GM19023 (cell line): ENCODE results near the gene DNAJC21.

Source experiments
- ATAC-seq: cut with Tn5 transposase; IDR thresholded peaks from one replicate; pipeline ENCODE4 v1.9.1; 2021; ENCODE audit warnings: mild to moderate bottlenecking, moderate library complexity; ENCODE audit not compliant: unreplicated experiment

DNAJC21 gene

DNA sequence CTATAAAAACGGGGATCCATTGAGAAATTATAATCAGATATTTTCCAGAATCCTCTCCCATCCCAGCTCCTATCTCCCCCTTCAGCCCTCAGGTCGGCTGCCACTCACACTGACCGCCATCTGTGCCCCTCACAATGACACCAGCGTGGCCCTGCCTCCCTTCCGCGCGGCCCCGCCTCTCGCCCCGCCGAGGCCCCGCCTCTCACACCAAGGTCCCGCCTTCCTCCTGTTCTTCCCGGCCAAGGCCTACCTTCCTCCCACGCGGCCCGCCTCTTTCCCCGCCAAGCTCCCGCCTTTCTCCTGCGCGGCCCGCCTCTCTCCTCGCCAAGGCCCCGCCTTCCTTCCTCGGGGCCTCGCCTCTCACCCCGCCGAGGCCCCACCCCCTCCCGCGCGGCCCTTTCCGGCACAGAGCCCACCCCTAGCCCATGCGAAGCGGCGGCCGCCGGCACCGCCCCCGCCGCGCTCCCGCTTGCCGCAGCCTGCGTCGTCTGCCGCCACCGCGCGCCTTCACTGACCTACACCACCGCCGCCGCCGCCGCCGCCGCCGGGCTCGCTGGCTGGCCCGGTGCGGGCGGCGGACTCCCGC, at the start of gene DNAJC21:
Gene DNAJC21 (plus strand): TSS at position 426 of the 586 bp plus-strand sequence. CDS start 261 bp downstream, outside the sequence.
- ATAC-seq: peak; percentile 89

DNA sequence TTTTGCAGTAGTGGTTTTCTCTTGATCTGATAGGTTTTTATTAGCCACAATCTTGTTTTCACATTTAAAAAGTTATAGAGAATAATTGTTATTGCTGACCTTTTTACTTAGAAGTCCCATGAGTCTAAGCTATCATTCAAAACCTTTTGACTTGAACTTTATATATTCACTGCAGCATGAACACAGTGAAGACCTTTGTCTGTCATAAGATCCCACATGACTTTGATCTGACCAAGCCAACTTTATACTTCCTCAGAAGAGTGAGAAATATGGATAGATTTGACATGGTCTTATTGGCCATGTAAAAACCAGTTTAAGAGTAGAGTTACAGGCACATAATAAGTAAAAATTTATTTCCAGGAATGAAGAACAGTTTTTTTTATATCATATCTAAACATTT, 48.1 kb upstream of the DNAJC21 start:
- ATAC-seq: no peak

DNA sequence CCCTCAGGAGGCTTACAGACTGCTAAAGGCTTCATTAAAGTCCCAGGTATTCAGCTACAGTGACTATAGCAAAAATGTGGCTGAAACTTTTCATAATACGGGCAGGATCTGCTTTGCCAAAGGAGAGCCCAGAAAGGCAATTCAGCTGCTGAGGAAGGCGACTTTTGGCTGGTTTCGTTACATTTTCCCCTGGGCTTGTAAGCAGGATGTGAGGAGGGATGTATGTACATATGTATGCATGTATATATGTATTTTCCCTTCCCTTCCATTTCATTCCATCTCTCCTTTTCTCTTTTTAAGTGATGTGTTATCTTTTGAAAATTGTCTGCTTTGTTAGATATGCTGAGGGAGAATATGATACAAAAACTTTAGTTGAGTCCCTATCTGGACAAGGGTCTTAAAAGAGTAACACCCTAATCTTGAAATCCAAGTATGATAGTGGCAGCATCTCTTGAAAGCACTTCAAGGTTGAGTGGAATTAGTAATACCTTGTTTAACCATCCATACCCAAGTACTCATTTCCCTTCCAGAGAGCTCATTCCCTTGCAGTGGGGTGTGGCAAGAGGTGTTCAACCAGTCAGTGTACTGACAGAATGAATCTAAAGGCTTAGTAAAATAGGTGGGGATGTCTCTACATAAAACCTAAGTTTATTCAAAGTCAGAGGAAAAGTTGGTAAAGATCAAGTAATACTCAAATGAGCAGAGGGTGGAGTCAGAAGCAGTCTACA, 42.8 kb upstream of the DNAJC21 start:
- no peak for ATAC-seq

DNA sequence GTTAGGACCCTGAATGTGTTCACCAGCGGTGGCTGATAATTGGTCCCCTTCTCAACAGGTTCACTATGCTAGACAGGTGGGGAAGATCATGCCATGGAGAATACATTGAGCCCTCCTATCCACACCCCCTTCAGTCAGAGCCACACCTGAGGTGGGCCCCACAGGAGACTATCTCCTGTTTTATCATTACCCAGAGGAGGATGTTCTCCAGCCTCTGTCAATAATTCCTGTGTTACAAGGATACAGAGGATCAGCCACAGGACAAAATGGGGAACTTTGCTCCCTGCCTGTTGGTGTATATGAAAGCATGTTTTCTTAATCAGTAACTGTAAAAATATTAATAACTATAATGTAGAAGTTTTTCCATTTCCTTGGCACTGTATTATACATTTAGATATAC, 40.0 kb upstream of the DNAJC21 start:
- no peak for ATAC-seq

DNA sequence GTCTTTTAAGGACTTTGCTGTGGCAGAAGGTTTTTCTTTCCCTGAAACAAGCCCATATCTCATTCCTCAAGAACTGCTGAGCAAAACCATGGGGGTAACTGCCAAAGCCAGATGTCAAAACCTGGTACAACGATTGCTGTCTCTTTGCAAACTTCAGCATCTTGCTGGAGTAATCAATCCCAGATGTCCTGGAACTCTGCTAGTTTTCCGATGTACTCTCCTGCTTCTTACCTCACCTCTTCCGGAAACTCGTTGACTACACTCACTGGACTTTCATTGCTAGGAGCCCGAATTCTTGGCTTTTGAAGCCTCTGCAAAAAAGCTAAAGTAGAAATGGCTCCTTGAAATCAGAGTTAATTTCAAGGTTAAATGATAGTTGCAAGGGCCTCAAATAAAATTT, 37.4 kb upstream of the DNAJC21 start:
- no peak for ATAC-seq

DNA sequence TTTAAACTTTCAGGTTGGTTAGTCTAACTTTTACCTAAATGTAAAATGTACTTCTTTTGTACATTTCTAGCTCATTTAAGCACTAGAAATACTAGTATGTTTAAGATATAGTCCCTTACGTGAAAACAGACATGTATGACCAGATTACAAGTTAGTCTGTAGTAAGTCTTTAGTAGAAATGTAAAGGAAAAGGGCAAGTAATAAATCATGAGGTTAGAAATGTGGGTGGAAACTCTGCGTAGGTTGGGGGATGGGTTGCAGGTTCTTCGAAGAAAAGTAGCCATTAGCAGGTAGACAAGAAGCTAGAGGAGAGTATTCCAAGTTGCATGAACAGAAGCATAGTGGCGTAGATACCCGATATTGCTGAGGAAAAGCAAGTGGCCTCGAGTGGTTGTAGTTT, 36.9 kb upstream of the DNAJC21 start:
- ATAC-seq: no peak

DNA sequence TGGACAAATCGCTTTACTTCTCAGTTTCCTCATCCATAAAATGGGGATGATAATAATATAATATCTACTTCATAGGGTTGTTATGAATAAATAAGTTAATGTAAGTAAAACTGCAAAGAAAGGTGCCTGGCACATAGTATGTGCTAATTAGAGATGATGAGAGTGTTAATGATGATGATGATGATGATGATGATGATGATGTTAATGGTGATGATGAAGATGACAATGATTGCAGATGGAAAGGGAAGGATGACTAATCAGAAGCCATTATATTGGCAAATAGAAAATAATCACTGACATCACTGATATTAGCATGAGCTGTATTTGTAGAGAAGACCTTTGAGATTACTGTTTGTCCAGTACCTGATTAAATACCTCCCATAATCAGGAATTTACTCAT, 34.6 kb upstream of the DNAJC21 start:
- ATAC-seq: no peak

DNA sequence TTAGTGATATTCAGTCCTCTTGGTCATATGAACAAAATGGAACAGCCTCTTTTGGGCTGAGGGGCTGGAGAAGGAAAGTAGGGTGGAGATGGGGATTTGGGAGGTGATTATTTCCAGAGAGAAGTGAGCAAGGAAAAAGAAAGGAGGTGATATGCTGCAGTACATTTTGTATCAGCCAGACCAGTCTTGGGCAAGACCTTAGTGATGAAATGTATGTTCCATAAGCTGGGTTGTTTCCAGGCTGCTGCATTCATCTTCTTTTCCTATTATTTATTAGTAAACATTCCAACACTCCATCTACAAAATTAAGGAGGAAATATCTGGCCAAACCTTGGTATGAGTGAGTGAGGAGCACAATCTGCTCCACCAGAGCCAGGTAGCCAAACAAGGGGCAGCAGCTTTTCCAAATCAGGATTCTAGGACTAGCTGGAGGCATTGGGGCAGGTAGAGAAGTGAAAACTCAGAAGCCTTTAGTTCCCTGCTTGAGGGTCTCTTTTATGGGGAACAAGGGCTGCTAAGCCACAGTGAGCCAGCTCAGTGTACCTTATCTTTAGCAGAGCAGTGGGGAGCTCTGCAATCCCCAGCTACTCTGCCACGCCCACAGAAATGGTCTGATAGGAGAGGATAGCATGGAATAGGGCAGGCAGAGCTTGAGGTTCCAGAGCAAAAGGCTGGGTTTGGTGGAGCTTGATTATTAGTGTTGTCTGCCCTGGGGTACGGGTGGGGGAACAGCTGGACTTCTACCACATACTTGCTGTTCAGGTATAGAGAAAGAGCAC, 33.5 kb upstream of the DNAJC21 start:
- no peak for ATAC-seq

DNA sequence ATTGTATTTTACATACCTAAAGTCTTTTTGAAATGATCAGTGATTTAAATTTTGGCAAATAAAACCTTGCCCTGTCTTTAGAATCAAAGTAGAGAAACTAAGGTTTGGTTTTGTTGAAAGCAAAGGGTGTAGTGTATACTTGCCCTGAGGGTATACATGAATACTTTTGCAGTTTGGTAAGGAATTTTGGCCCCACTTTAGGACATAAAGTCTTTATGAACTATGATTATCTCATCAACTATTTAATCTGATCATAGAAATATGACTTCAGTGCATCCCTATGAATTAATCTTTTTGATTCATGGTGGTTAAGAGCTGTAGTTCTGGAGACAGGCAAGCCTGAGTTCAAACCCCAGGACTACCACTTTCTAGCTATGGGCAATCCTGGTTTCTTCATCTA, 31.7 kb upstream of the DNAJC21 start:
- ATAC-seq: no peak

DNA sequence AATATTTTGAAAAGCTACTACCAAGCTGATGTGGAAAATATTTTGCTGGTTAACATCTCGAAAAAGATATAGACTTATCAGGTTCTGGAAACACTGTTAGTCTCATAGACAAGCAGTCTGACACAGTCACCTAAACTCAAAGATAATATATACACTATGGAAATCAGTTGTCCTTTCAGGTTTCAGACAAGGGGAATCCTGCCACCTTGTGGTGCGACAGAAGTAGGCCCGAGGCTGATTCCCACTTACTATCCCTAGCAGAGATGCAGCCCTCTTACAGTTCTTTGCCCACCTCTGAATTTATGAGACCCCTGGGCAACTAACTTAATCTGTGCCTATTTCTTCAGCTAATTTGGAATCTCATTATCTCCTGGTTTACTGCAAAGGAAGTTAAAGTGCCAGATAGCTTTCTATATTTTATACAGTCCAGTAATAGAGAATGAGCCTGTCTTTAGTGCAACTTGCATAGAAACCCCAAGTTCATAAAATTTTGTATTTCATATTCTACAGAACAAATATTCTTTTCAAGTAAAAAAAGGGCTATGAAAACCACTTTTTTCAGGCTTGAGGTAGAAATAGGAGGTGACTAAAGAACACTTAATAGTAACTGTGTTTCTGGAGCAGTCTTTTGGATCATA, 31.0 kb upstream of the DNAJC21 start:
- ATAC-seq: peak; percentile 84

DNA sequence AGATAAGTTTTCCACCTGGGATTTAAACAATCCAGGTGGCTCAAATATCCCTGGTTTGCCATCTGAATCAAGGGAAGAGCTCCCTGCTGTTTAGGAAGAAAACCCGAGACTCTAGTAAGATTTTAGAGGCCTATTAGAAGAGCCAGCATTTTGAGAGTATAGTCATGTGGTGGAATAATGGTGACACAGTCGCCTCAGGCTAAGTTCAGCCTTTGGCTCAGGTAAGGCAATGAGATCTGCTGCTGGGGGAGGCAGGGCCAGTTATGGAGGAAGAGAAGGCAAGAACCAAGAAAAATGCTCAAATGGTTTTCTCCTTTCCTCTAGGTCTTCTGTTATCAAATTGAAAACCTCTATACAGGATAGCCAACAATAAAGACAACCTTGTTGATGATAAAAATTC, 30.3 kb upstream of the DNAJC21 start:
- no peak for ATAC-seq

DNA sequence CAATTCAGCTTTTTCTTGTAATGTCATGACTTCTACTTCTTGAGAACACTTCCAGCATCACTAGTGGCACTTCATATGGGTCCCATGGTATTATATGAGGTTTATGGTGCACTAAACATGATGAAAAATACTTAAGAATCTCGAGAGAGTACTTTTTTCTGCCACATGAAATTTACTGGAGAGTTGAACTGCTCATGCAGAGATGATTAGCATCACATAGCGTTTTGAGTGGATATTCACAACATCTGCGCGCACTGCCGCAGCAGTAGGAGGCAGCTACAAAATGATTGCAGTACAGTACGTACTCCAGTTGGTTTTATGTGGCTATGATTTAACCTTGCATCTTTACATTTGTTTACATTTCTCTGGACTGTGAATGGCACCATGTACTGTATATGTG, 28.7 kb upstream of the DNAJC21 start:
- ATAC-seq: no peak

DNA sequence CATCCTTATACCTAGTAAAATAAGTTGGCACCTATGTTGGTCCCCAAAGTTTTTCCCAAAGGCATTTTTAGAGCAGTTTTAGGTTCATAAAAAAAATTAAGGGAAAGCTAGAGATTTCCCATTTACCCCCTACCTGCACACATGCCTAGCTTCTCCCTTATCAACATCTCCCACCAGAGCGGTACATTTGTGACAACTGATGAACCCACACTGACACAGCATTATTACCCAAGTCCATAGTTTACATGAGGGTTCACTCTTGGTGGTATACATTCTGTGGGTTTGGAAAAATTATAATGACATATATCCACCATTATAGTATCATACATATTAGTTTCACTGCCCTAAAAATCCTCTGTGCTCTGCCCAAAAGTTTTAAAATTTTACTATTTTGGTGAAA, 26.1 kb upstream of the DNAJC21 start:
- no peak for ATAC-seq

DNA sequence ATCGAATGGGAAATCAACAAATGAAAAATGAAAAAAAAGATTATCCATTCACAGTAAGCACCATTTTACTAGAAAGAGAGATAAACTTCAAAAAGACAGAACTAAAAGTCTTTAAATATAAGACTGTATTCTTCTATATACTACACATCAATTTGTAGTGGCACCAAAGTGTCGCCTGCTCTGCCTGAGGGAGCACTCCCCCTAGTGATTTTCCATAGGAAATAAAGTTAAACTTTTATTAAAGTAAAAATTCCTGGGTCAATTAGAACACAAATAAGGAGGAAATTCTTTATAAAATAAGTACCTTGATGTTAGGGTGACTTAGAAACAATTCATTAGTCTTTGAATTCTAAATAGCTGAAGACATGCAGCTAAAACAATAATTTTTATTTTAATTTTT, 23.8 kb upstream of the DNAJC21 start:
- ATAC-seq: no peak

DNA sequence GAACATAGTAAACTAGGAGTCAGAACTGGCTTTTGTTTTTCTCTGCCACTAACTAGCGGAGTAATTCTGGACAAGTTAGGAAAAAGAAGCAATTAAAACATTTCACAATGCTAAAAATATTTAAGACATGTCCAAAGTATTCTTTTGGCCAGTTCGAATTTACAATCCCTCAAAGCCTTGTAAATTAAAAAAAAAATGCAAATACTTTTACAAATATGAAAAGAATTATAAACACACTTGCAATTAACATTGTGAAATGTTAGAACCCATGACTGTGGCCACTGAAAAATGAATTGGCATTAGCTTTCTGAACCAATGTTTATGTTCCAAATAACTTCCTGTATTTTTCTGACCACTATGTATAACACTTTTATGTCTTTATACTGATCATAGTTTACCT, 16.3 kb upstream of the DNAJC21 start:
- no peak for ATAC-seq

DNA sequence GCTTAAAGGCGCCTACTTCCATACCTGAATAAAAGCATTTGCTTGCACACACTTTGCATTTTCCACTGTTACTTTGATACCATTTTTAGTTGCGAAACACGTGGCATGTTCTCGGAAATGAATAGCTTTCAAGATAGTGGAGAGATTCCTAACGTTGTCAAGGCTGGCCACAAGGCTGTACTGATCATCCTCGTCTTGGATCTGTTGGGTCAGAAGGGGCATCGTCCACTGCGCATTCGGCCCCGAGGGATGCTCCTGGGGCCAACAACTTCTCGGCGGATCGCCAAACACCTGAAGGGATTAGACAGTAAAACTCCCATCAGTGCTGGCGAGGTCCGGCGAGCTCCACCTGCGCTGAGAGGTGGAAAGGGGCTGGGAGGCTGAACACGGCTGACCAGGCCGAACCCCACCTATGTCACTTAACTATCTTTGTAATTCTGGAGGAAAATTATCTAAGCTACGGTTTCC, 14.7 kb upstream of the DNAJC21 start:
- peak; percentile 18 for ATAC-seq

DNA sequence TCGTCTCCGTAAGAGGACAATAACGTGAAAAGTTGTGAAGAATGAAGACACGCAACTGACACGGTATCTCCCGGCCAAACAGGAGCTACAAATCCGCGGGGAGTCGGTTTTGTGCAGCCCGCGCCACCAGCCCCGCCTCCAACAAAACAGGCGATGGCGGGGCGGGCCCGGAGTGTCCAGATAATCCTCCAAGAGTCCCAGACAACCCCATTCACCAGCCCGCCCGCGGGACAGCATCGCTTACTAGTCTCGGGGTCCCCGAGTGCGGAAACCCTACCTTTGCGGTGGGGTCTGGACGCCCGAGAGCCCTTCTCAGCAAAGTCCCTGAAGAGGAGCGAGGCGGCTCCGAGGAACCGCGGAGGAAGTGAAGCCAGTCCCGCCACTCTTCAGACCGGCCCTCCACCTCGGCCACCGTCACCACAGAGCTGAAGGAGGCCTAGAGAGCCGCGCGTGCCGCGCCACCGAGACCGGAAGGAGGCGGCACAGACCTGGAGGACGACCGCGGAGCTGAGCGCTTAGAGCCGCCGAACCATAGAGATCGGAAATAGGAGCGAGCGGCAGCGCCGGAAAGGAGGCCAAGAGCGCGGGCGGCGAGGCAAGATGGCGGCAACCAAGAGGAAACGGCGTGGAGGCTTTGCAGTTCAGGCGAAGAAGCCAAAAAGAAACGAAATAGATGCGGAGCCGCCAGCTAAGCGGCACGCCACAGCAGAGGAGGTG, 14.1 kb upstream of the DNAJC21 start, which contains the start of the genes BRIX1 and RAD1:
Gene BRIX1 (plus strand): TSS at position 573 of the 717 bp plus-strand sequence. CDS start 28 bp downstream, at position 601.
Gene RAD1 (minus strand): TSS at position 366 of the 717 bp plus-strand sequence. CDS start 612 bp downstream, outside the sequence.
- ATAC-seq: peak; percentile 99

DNA sequence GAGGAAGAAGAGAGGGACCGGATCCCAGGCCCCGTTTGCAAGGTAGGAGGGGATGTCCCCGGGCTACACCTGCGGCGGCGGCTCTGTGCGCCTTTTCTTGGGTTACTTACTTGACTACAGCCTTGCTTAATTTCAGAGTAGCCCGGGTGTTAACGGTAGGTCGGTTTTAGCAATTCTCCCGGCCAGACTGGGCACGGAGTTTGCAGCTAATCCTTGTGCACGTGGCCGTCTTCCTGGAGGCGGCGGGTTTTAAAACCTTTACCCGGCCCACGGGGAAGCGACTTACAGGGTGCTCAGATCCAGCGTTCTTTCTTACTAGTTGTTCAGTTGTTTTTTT, 13.5 kb upstream of the DNAJC21 start:
- peak; percentile 12 for ATAC-seq

DNA sequence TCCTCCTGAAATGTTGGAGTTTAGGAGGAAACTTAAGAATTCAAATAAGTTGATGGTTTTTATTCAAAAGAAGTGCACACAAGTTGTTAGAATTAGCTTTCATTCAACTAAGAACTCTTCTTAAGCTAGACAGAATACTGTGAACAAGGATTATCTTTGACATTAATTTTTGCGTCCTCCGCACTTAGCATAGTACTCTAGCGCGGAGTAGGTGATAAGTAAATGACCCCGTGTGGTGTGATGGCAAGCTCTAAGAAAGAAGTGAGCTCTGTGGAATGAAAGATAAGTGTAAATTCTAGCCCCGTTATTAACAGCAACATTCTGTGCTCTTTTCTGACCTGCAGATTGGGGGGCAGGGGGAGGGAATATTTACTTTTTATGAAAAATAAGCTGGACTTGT, 12.8 kb upstream of the DNAJC21 start:
- ATAC-seq: no peak

DNA sequence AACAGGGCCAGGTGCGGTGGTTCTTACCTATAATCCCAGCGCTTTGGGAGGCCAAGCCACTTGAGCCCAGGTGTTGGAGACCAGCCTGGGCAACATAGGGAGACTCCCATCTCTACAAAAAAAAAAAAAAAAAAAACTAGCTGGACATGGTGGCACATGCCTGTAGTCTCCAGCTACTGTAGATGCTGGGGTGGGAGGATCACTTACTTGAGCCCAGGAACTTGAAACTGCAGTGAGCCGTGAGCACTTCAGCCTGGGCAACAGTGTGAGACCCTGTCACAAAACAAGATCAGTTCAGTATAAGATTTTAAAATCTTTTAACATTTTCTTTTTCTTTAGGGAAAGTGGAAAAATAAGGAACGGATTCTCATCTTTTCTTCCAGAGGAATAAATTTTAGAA, 11.3 kb upstream of the DNAJC21 start:
- ATAC-seq: no peak

DNA sequence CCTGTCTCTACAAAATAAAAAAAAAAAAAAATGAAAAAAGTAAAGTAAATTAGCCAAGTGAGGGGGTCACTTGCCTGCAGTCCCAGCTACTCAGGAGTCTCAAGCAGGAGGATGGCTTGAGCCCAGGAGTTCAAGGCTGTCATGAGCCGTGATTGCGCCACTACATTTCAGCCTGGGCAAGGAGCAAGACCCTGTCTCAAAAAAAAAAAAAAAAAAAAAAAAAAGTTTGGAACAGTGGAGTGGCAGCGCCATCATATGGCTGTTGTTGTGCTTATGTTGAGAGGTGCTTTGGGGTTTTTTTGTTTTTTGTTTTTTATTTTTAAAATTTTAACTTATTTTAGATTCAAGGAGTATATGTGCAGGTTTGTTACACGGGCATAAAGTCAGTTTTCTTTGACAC, 10.3 kb upstream of the DNAJC21 start:
- no peak for ATAC-seq
